GM23338 (cell line): ENCODE results near the gene PDRG1.

Source experiments
- CREB1 ChIP-seq: fragments of 250-450 bp; sonication (Bioruptor Pico); IDR thresholded peaks from 2 replicates; pipeline ENCODE4 v1.5.0; 2020; ENCODE audit warnings: low read depth, mild to moderate bottlenecking, moderate library complexity
- EZH2phosphoT487 ChIP-seq: fragments of 200-600 bp; sonication (generic); IDR thresholded peaks from one replicate; pipeline ENCODE4 v1.8.1; 2018; ENCODE audit warnings: antibody characterized with exemption; ENCODE audit not compliant: unreplicated experiment
- POLR2AphosphoS5 ChIP-seq: IDR thresholded peaks from 2 replicates; pipeline ENCODE4 v1.6.1; 2016; ENCODE audit warnings: antibody characterized with exemption, low read depth
- STAT1 ChIP-seq: IDR thresholded peaks from one replicate; pipeline ENCODE4 v1.6.1; 2016; ENCODE audit warnings: antibody characterized with exemption; ENCODE audit not compliant: unreplicated experiment
- TF ChIP-seq, protein P1 (sequence below), 2 experiments: fragments of 200-600 bp in 1 of 2; sonication (generic) in 1 of 2; conservative IDR thresholded peaks; 2 replicates each; pipeline versions ENCODE4 v1.5.1 to v1.6.1; 2016 to 2017; ENCODE audit warnings: antibody characterized with exemption in 2 of 2, low read depth in 2 of 2, mild to moderate bottlenecking in 2 of 2, moderate library complexity in 1 of 2

GRCh38 chr20:31977080-31977479 lies 25.2 kb upstream of the PDRG1 start:
- TF ChIP-seq POLR2AphosphoS5: no peak
- TF ChIP-seq, protein P1, sequence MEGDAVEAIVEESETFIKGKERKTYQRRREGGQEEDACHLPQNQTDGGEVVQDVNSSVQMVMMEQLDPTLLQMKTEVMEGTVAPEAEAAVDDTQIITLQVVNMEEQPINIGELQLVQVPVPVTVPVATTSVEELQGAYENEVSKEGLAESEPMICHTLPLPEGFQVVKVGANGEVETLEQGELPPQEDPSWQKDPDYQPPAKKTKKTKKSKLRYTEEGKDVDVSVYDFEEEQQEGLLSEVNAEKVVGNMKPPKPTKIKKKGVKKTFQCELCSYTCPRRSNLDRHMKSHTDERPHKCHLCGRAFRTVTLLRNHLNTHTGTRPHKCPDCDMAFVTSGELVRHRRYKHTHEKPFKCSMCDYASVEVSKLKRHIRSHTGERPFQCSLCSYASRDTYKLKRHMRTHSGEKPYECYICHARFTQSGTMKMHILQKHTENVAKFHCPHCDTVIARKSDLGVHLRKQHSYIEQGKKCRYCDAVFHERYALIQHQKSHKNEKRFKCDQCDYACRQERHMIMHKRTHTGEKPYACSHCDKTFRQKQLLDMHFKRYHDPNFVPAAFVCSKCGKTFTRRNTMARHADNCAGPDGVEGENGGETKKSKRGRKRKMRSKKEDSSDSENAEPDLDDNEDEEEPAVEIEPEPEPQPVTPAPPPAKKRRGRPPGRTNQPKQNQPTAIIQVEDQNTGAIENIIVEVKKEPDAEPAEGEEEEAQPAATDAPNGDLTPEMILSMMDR (conservative IDR thresholded peaks at IDR 0.05; ENCODE audit: low read depth in 2 of 2): no peak
- TF ChIP-seq STAT1: no peak
- no peak for TF ChIP-seq EZH2phosphoT487
- TF ChIP-seq CREB1 (CRISPR knock-in tag): no peak
